ENCODE data around the gene IFRD1.
A peak's percentile ranks its signal among the peaks of the same experiment; 100 is the strongest.

Gene IFRD1

GRCh38 chr7:112449902-112450806 lies at the start of gene IFRD1:
Gene IFRD1, plus strand, starts transcription at chr7:112450460. Its CDS starts 229 bp downstream, at chr7:112450689.
- peak; percentile 96 to 99 (median 98) for DNase-seq (ENCODE audit: low read depth in 3 of 3)

GRCh38 chr7:112404321-112404720 lies 45.9 kb upstream of the IFRD1 start:
- DNase-seq (ENCODE audit: low read depth in 3 of 3): no peak

GRCh38 chr7:112405286-112405685 lies 45.0 kb upstream of the IFRD1 start:
- DNase-seq (ENCODE audit: low read depth in 3 of 3): no peak

- DNase-seq (ENCODE audit: low read depth in 3 of 3): no peak
These were observed 43.0 kb upstream of the IFRD1 start for GRCh38 chr7:112407261-112407660.

- no peak for DNase-seq (ENCODE audit: low read depth in 3 of 3)
These were observed 40.2 kb upstream of the IFRD1 start for GRCh38 chr7:112410092-112410491.

- no peak for DNase-seq (ENCODE audit: low read depth in 3 of 3)
These were observed 39.0 kb upstream of the IFRD1 start for GRCh38 chr7:112411186-112411795.

- no peak for DNase-seq (ENCODE audit: low read depth in 3 of 3)
These were observed 35.3 kb upstream of the IFRD1 start for GRCh38 chr7:112414855-112415490.

- DNase-seq (ENCODE audit: low read depth in 3 of 3): no peak
These were observed 34.1 kb upstream of the IFRD1 start for GRCh38 chr7:112416127-112416526.

GRCh38 chr7:112419543-112420130 lies 30.6 kb upstream of the IFRD1 start:
- no peak for DNase-seq (ENCODE audit: low read depth in 3 of 3)

- DNase-seq (ENCODE audit: low read depth in 3 of 3): no peak
These were observed 29.9 kb upstream of the IFRD1 start for GRCh38 chr7:112420236-112420861.

- no peak for DNase-seq (ENCODE audit: low read depth in 3 of 3)
These were observed 28.4 kb upstream of the IFRD1 start for GRCh38 chr7:112421666-112422486.

- peak in 2 of 3 experiments; percentile 3 for DNase-seq (ENCODE audit: low read depth in 3 of 3)
These were observed 27.3 kb upstream of the IFRD1 start for GRCh38 chr7:112422842-112423496.

- DNase-seq (ENCODE audit: low read depth in 3 of 3): no peak
These were observed 26.3 kb upstream of the IFRD1 start for GRCh38 chr7:112423987-112424386.

GRCh38 chr7:112427984-112428383 lies 22.3 kb upstream of the IFRD1 start:
- DNase-seq (ENCODE audit: low read depth in 3 of 3): no peak

GRCh38 chr7:112428715-112429114 lies 21.5 kb upstream of the IFRD1 start:
- DNase-seq (ENCODE audit: low read depth in 3 of 3): no peak

- DNase-seq (ENCODE audit: low read depth in 3 of 3): no peak
These were observed 19.6 kb upstream of the IFRD1 start for GRCh38 chr7:112430649-112431048.

GRCh38 chr7:112431803-112432202 lies 18.5 kb upstream of the IFRD1 start:
- no peak for DNase-seq (ENCODE audit: low read depth in 3 of 3)

- no peak for DNase-seq (ENCODE audit: low read depth in 3 of 3)
These were observed 17.0 kb upstream of the IFRD1 start for GRCh38 chr7:112433289-112433688.

- DNase-seq (ENCODE audit: low read depth in 3 of 3): no peak
These were observed 13.2 kb upstream of the IFRD1 start for GRCh38 chr7:112437072-112437471.

- no peak for DNase-seq (ENCODE audit: low read depth in 3 of 3)
These were observed 10.8 kb upstream of the IFRD1 start for GRCh38 chr7:112439476-112439875.
